ENCODE results near the gene GLT8D1. TPM values are rescaled to one million over a fixed set of nuclear protein-coding genes. Genes with fewer than 3 reads are reported as not detected.

GLT8D1 gene
- polyA plus RNA-seq, 2 of the 4 experiments (the other 2 are of a cell fraction) = 37.3 to 58.5 TPM

DNA sequence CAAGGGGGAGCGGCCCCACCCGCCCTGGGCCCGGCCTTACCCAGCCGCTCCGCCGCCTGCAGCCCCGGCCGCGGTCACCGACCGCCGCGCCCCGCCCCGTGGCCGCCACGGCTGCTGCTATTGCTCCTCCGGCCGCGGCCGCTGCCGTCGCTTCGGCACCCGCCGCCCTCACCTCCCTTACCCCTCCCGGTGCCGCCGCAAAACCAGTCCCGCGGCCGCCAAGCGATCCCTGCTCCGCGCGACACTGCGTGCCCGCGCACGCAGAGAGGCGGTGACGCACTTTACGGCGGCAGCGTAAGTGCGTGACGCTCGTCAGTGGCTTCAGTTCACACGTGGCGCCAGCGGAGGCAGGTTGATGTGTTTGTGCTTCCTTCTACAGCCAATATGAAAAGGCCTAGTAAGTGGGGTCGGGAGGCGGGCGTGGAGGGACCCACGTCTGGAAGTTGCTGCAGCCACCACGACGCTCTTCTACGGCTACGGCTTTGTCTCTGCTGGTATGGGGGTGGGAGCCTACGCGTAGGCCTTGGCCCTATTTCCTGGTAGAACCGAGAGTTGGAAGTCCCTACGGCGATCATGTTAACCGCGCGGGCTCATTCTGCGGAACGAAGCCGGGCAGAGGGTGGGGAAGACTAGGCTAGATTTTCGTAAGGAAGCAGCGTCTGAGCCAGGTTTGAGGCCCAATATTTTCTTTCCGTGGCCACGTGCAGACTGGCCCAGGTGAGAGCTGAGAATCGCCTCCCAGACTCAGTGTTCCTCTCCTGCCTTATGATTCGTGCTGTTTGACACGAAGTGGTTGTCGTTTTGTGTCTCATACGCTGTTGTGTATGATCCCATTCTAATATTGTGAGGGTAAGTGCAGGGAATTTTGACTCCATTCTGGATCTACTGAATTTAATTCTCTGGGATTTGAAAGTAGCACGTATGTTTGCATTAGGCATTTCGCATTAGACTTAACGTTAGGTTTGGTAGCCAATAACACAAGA lies 19.6 kb downstream of the GLT8D1 start, which contains the start of the genes GNL3 and PBRM1 (continued):
- TF ChIP-seq CEBPB (IDR thresholded peaks at IDR 0.05) (no peak), BHLHE40 (IDR thresholded peaks at IDR 0.05; ENCODE audit: low read depth, low read length) (peak; percentile 29; the same call in 1 of the 2 replicates), TP53 (CRISPR knock-in tag; IDR thresholded peaks at IDR 0.05) (no peak), POLR2A (IDR thresholded peaks at IDR 0.05; ENCODE audit: low read length) (peak; percentile 91), CTCF (IDR thresholded peaks at IDR 0.05) (no peak), KDM1A (IDR thresholded peaks at IDR 0.05; ENCODE audit: low read depth) (no peak), PHF8 (IDR thresholded peaks at IDR 0.05; ENCODE audit: borderline replicate concordance, low read depth) (peak; percentile 85; the same call in 1 of the 2 replicates), RARB (CRISPR knock-in tag; IDR thresholded peaks at IDR 0.05) (0 out of 2 replicates have a peak, but pooled peaks have one; percentile 15), NFE2L2 (conservative IDR thresholded peaks at IDR 0.05; ENCODE audit: low read length) (no peak), GATA3 (IDR thresholded peaks at IDR 0.05; ENCODE audit: borderline replicate concordance) (peak; percentile 53), EHF (CRISPR knock-in tag; IDR thresholded peaks at IDR 0.05) (no peak), HMGXB4 (CRISPR knock-in tag; IDR thresholded peaks at IDR 0.05; ENCODE audit: borderline replicate concordance) (no peak), JUNB (IDR thresholded peaks at IDR 0.05) (no peak), CBX2 (IDR thresholded peaks at IDR 0.05; ENCODE audit: borderline replicate concordance, low read depth) (no peak), ZFP36 (IDR thresholded peaks at IDR 0.05; ENCODE audit: borderline replicate concordance, partially characterized antibody) (no peak), NPAS2 (CRISPR knock-in tag; IDR thresholded peaks at IDR 0.05; ENCODE audit: borderline replicate concordance) (no peak), HEYL (CRISPR knock-in tag; IDR thresholded peaks at IDR 0.05) (no peak), SMC3 (IDR thresholded peaks at IDR 0.05) (no peak), HOXA7 (CRISPR knock-in tag; IDR thresholded peaks at IDR 0.05) (no peak), USF2 (IDR thresholded peaks at IDR 0.05) (peak; percentile 39; the same call in 1 of the 2 replicates), ESRRA (IDR thresholded peaks at IDR 0.05; ENCODE audit: borderline replicate concordance, low read length) (no peak)

- WGBS (ENCODE audit: missing lambda C conversion rate) = 1% methylated on average over 38 of the region's 41 CpGs
- DNase-seq (ENCODE audit: low read depth in 1 of 2, low spot score in 1 of 2) = peak; percentile 61 to 72
- H3K9me3 ChIP-seq = no peaks in the 10 kb centered on the region
- H3K4me1 ChIP-seq = peaks cover 44% of the 10 kb centered on the region; the same call in 2 of the 3 replicates
- FAIRE-seq = no peak
- peak overlapping the region; percentile 83 for H3K4me3 ChIP-seq
- CTCF ChIA-PET = no interaction called here
- POLR2A ChIA-PET = interaction anchor here (0.6 kb wide), 1 partner anchor 13 kb away, joined by 8 read pairs; no protein-coding TSS in a partner anchor
- peak overlapping the region; percentile 93 for H3K4me2 ChIP-seq
- peak; percentile 80 to 92 for ATAC-seq
- peak overlapping the region; percentile 99 to 100 for H3K27ac ChIP-seq
- no peak for TF ChIP-seq HES2 (IDR thresholded peaks at IDR 0.05)
- no peak for TF ChIP-seq KDM5A (IDR thresholded peaks at IDR 0.05)
- TF ChIP-seq CBX2 (IDR thresholded peaks at IDR 0.05; ENCODE audit: borderline replicate concordance, low read depth) = no peak
- TF ChIP-seq, protein P1, sequence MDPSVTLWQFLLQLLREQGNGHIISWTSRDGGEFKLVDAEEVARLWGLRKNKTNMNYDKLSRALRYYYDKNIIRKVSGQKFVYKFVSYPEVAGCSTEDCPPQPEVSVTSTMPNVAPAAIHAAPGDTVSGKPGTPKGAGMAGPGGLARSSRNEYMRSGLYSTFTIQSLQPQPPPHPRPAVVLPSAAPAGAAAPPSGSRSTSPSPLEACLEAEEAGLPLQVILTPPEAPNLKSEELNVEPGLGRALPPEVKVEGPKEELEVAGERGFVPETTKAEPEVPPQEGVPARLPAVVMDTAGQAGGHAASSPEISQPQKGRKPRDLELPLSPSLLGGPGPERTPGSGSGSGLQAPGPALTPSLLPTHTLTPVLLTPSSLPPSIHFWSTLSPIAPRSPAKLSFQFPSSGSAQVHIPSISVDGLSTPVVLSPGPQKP (IDR thresholded peaks at IDR 0.05; ENCODE audit: low read depth, low read length) = no peak
- TF ChIP-seq E2F6 (IDR thresholded peaks at IDR 0.05; ENCODE audit: borderline replicate concordance, low read depth) = no peak
- no peak for TF ChIP-seq ESRRA (IDR thresholded peaks at IDR 0.05; ENCODE audit: borderline replicate concordance, low read length)
- no peak for TF ChIP-seq PHF8 (IDR thresholded peaks at IDR 0.05; ENCODE audit: borderline replicate concordance, low read depth)
- TF ChIP-seq, protein P2, sequence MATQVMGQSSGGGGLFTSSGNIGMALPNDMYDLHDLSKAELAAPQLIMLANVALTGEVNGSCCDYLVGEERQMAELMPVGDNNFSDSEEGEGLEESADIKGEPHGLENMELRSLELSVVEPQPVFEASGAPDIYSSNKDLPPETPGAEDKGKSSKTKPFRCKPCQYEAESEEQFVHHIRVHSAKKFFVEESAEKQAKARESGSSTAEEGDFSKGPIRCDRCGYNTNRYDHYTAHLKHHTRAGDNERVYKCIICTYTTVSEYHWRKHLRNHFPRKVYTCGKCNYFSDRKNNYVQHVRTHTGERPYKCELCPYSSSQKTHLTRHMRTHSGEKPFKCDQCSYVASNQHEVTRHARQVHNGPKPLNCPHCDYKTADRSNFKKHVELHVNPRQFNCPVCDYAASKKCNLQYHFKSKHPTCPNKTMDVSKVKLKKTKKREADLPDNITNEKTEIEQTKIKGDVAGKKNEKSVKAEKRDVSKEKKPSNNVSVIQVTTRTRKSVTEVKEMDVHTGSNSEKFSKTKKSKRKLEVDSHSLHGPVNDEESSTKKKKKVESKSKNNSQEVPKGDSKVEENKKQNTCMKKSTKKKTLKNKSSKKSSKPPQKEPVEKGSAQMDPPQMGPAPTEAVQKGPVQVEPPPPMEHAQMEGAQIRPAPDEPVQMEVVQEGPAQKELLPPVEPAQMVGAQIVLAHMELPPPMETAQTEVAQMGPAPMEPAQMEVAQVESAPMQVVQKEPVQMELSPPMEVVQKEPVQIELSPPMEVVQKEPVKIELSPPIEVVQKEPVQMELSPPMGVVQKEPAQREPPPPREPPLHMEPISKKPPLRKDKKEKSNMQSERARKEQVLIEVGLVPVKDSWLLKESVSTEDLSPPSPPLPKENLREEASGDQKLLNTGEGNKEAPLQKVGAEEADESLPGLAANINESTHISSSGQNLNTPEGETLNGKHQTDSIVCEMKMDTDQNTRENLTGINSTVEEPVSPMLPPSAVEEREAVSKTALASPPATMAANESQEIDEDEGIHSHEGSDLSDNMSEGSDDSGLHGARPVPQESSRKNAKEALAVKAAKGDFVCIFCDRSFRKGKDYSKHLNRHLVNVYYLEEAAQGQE (IDR thresholded peaks at IDR 0.05) = no peak
These were observed 20.3 kb downstream of the GLT8D1 start for GRCh38 chr3:52685285-52685708.

Measured in A549 (cell line).